Hepatocyte (in vitro differentiated cells): Measurements from ENCODE around the gene TCP11.

Experiments
- CTCF ChIP-seq: fragments of 200-600 bp; sonication (generic); IDR thresholded peaks from 2 replicates; pipeline ENCODE4 v1.5.1; 2016; ENCODE audit warnings: antibody characterized with exemption, mild to moderate bottlenecking; ENCODE audit not compliant: poor library complexity
- EZH2 ChIP-seq: fragments of 200-600 bp; sonication (generic); IDR thresholded peaks from 2 replicates; pipeline ENCODE4 v1.6.1; 2016; ENCODE audit warnings: antibody characterized with exemption, mild to moderate bottlenecking, borderline replicate concordance

- TF ChIP-seq CTCF (no peak), EZH2 (no peak)
These were observed 38.9 kb upstream of the TCP11 start for GRCh38 chr6:35179901-35180535.
